GM12891 (cell line): ENCODE measurements around the gene QPCTL.

Source experiments
- PAX5 ChIP-seq: IDR thresholded peaks from 2 replicates; pipeline ENCODE4 v1.6.1; 2011; ENCODE audit warnings: low read length, moderate library complexity, mild to moderate bottlenecking; ENCODE audit not compliant: insufficient read depth, severe bottlenecking
- POLR2A ChIP-seq: IDR thresholded peaks from 2 replicates; pipeline ENCODE4 v1.6.1; 2011; ENCODE audit warnings: low read depth, low read length, control low read depth

DNA sequence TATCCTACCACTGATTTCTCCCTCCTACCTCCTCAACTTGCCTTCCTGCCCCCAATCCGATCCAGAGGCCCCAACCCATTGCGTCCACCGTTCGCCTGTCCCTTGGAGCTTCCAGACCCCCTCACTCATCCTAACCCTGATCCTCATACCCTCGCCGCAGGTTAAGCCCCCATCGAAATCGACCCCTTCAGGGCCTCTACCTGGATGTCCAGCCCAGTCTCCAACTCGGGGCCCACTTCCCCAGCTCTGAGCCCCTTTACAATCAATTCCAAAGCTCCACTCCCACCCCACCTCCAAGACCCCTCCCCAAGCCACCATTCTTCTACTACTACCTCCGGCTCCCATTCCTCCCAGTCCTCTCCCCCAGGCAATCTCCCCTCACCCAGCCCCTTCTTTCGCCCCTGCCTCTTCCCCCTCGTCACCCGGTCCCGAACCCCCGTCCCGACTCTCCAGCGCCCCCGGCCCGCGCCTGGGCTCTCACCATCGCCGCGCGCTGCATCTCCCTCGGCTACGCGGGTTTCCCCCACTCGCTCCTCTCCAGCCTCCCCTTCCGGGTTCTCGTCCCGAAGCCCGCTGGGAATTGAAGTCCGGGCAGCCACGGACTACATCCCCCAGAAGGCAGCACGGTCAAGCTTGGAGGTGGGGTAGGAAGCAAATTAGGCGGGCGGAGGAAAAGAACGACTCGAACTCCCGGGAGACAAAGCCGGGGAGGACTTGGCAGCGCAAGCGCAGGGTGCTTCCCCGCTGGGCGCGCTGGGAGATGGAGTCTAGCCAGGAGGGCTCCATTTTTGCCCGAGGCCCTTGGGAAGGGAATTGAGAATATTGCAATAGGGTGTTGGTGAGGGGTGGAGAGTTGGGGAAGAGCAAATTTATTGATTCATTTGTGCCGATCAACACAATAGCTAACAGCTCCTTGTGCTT is 38.2 kb downstream of the QPCTL start, which contains the start of gene FBXO46:
- TF ChIP-seq PAX5 (no peak), POLR2A (peak; percentile 75)
